K562 (cell line): ENCODE results near the gene LRCH1. TPM values are rescaled to one million over a fixed set of nuclear protein-coding genes. Genes with fewer than 3 reads are reported as not detected.
A peak's percentile ranks its signal among the peaks of the same experiment; 100 is the strongest.

ENCODE experiments used
- CREB3L1 ChIP-seq: fragments of 450-650 bp; IDR thresholded peaks from 2 replicates; pipeline ENCODE4 v1.6.1; 2014; ENCODE audit warnings: low read depth, mild to moderate bottlenecking, moderate library complexity, borderline replicate concordance
- DPF2 ChIP-seq: fragments of 450-650 bp; IDR thresholded peaks from 2 replicates; pipeline ENCODE4 v1.6.1; 2016
- NR2C1 ChIP-seq, 2 experiments: fragments of 450-650 bp; IDR thresholded peaks; 2 replicates each; pipeline ENCODE4 v1.6.1; 2017; ENCODE audit warnings: mild to moderate bottlenecking in 2 of 2, antibody characterized with exemption in 1 of 2, inconsistent platforms in 1 of 2, missing compliant biosample characterization in 1 of 2, missing genetic modification characterization in 1 of 2
- PHF8 ChIP-seq: fragments of 200-600 bp; sonication (generic); IDR thresholded peaks from 2 replicates; pipeline ENCODE4 v1.6.1; 2012; ENCODE audit warnings: mixed run types, mild to moderate bottlenecking, inconsistent platforms, low read length, moderate library complexity, borderline replicate concordance
- RAD51 ChIP-seq: fragments of 450-650 bp; IDR thresholded peaks from 2 replicates; pipeline ENCODE4 v1.7.1; 2016; ENCODE audit warnings: low read depth, mild to moderate bottlenecking, borderline replicate concordance
- SUPT5H ChIP-seq: fragments of 450-650 bp; IDR thresholded peaks from 2 replicates; pipeline ENCODE4 v1.6.1; 2016
- TAF7 ChIP-seq: fragments of 450-650 bp; IDR thresholded peaks from 2 replicates; pipeline ENCODE4 v1.6.1; 2016; ENCODE audit warnings: missing genetic modification characterization, missing compliant biosample characterization
- TBP ChIP-seq: optimal IDR thresholded peaks from 2 replicates; pipeline ENCODE3; 2011; ENCODE audit warnings: low read depth, low read length, improper control_type of control experiment
- polyA plus RNA-seq, 8 experiments: library from polyadenylated mRNA; depleted of rRNA in 4 of 8; stranded (reverse) in 5 of 8; unstranded in 3 of 8; fragments of >200 nt; fragmentation: Nextera tagmentation in 2 of 8; fragmentation: Illumina TruSeq in 1 of 8; extraction: Ambion mirVana in 2 of 8; extraction: Trizol in 1 of 8; gene quantifications; 2 replicates each; pipeline versions ENCODE4 v1.2.1 to v1.2.3, GENCODE V29; 2011 to 2014; ENCODE audit warnings: inconsistent platforms in 1 of 8, missing spikeins in 1 of 8
- total RNA-seq, 7 experiments: library from RNA; depleted of rRNA in 6 of 7; stranded (reverse); fragments of >200 nt in 6 of 7; fragmentation: Illumina TruSeq in 2 of 7; extraction: Trizol in 2 of 7; gene quantifications; 2 replicates each; pipeline versions ENCODE4 v1.2.1 to v1.2.3, GENCODE V29; 2011 to 2021; ENCODE audit warnings: low replicate concordance in 1 of 7
- TF ChIP-seq, protein P1 (sequence below): fragments of 150-350 bp; IDR thresholded peaks from 2 replicates; pipeline ENCODE4 v1.6.1; 2014; ENCODE audit warnings: low read depth, mild to moderate bottlenecking, low read length, borderline replicate concordance
- TF ChIP-seq, protein P2 (sequence below), 2 experiments: fragments of 450-650 bp; formaldehyde crosslinking in 1 of 2; IDR thresholded peaks; 2 replicates each; pipeline versions ENCODE4 v1.4.0 to v1.6.1; 2014 to 2020; ENCODE audit warnings: mild to moderate bottlenecking in 2 of 2, borderline replicate concordance in 1 of 2, low read depth in 1 of 2
- TF ChIP-seq, protein P3 (sequence below): sonication (generic); formaldehyde crosslinking; IDR thresholded peaks from 2 replicates; pipeline ENCODE4 v1.8.0; 2022; ENCODE audit warnings: missing genetic modification reagents, mild to moderate bottlenecking, borderline replicate concordance

Gene LRCH1
- total and polyA plus RNA-seq, 9 of the 15 experiments (the other 6 are each of a cell fraction or from before 2014, with no cell fraction given) = 1.1 to 6.8 (median 3.7) TPM

DNA sequence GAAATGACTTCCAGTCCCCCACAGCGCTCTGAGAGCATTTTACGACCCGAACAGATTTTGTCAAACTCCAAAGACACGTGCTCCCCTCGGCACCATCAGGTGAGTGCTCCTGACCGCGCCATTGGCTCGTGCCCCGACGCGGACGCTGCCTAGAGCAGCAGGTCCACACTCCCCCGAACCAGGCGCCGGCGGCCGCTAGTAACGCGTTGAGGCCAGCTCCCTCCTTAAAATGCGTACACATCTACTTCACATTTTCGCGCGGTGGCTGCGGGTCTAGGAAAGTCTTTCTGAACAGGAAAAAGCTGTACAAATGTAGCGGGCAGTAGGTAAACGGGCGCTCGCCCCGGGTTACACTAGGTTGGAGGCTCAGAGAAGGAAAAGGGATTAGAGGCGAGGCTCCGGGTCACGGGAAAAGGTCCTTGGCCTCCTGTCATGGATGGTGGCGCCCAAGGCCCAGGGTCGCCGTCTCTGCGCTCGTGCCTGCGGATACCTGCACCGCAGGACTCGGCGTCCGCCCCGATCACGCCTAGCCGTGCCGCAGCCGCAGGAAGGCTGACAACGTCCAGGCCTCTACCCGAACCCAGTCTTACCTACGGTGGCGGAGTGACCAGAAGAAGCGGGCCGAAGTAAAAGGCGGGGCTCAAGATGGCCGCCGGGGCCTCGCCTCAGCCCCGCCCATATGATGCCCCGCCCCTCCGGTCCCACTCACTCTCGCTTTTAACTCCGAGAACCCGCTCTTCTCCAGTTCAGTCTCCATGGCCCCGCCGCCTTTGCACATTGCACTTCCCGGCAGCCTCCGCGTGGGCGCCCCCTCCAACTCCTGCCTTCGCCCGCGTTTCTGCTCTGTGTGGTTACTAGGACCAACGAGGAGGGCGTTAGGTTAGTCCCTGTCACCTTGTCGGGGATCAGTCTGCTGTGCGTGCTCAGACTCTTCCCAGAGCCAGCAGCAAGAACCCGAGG, 243.8 kb downstream of the LRCH1 start, which contains the start of gene ESD (continued):
- TF ChIP-seq NR2C1 (IDR thresholded peaks at IDR 0.05) = no peak
- no peak for TF ChIP-seq NR2C1 (tag; IDR thresholded peaks at IDR 0.05)
- peak; percentile 77 for TF ChIP-seq SUPT5H
- TF ChIP-seq TBP = peak; percentile 82
- TF ChIP-seq RAD51 = peak; percentile 61; the same call in 1 of the 2 replicates
- peak; percentile 93 for TF ChIP-seq PHF8
- TF ChIP-seq TAF7 (tag) = 0 out of 2 replicates have a peak, but pooled peaks have one; percentile 24
- TF ChIP-seq, protein P1, sequence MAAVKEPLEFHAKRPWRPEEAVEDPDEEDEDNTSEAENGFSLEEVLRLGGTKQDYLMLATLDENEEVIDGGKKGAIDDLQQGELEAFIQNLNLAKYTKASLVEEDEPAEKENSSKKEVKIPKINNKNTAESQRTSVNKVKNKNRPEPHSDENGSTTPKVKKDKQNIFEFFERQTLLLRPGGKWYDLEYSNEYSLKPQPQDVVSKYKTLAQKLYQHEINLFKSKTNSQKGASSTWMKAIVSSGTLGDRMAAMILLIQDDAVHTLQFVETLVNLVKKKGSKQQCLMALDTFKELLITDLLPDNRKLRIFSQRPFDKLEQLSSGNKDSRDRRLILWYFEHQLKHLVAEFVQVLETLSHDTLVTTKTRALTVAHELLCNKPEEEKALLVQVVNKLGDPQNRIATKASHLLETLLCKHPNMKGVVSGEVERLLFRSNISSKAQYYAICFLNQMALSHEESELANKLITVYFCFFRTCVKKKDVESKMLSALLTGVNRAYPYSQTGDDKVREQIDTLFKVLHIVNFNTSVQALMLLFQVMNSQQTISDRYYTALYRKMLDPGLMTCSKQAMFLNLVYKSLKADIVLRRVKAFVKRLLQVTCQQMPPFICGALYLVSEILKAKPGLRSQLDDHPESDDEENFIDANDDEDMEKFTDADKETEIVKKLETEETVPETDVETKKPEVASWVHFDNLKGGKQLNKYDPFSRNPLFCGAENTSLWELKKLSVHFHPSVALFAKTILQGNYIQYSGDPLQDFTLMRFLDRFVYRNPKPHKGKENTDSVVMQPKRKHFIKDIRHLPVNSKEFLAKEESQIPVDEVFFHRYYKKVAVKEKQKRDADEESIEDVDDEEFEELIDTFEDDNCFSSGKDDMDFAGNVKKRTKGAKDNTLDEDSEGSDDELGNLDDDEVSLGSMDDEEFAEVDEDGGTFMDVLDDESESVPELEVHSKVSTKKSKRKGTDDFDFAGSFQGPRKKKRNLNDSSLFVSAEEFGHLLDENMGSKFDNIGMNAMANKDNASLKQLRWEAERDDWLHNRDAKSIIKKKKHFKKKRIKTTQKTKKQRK = no peak
- TF ChIP-seq, protein P2, sequence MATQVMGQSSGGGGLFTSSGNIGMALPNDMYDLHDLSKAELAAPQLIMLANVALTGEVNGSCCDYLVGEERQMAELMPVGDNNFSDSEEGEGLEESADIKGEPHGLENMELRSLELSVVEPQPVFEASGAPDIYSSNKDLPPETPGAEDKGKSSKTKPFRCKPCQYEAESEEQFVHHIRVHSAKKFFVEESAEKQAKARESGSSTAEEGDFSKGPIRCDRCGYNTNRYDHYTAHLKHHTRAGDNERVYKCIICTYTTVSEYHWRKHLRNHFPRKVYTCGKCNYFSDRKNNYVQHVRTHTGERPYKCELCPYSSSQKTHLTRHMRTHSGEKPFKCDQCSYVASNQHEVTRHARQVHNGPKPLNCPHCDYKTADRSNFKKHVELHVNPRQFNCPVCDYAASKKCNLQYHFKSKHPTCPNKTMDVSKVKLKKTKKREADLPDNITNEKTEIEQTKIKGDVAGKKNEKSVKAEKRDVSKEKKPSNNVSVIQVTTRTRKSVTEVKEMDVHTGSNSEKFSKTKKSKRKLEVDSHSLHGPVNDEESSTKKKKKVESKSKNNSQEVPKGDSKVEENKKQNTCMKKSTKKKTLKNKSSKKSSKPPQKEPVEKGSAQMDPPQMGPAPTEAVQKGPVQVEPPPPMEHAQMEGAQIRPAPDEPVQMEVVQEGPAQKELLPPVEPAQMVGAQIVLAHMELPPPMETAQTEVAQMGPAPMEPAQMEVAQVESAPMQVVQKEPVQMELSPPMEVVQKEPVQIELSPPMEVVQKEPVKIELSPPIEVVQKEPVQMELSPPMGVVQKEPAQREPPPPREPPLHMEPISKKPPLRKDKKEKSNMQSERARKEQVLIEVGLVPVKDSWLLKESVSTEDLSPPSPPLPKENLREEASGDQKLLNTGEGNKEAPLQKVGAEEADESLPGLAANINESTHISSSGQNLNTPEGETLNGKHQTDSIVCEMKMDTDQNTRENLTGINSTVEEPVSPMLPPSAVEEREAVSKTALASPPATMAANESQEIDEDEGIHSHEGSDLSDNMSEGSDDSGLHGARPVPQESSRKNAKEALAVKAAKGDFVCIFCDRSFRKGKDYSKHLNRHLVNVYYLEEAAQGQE (IDR thresholded peaks at IDR 0.05; ENCODE audit: borderline replicate concordance) = peak; percentile 41
- TF ChIP-seq, protein P2 (CRISPR knock-in tag; IDR thresholded peaks at IDR 0.05; ENCODE audit: low read depth) = no peak
- no peak for TF ChIP-seq DPF2
- TF ChIP-seq, protein P3, sequence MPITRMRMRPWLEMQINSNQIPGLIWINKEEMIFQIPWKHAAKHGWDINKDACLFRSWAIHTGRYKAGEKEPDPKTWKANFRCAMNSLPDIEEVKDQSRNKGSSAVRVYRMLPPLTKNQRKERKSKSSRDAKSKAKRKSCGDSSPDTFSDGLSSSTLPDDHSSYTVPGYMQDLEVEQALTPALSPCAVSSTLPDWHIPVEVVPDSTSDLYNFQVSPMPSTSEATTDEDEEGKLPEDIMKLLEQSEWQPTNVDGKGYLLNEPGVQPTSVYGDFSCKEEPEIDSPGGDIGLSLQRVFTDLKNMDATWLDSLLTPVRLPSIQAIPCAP (CRISPR knock-in tag) = no peak
- TF ChIP-seq CREB3L1 = 0 out of 2 replicates have a peak, but pooled peaks have one; percentile 30
